Stomach (tissue), 9 donors: ENCODE results near the gene SH3PXD2A. TPM values are rescaled to one million over a fixed set of nuclear protein-coding genes. Genes with fewer than 3 reads are reported as not detected.
"Not testable (repeated sequence)": the region's sequence is repeated elsewhere in the genome, so short reads cannot be mapped to it uniquely, and the experiment has no call there.

Source experiments
- DNase-seq, 2 donors: peaks; one replicate each; pipeline versions ENCODE4 v3.0.0 to v3.0.0-alpha.2; 2013 to 2019
- H3K27ac ChIP-seq, 5 donors: fragments of 200-600 bp in 4 of 5; sonication (generic) in 4 of 5; one replicate each; pipeline ENCODE4 v1.5.1; 2013 to 2019; ENCODE audit warnings: mild to moderate bottlenecking in 1 of 5, moderate library complexity in 1 of 5
- H3K27me3 ChIP-seq, 3 donors: fragments of 200-600 bp; sonication (generic); one replicate each; pipeline ENCODE4 v1.5.1; 2017 to 2019; ENCODE audit warnings: mixed run types in 1 of 3
- H3K36me3 ChIP-seq, 4 donors: fragments of 200-600 bp; sonication (generic); 1 replicate in 3 of 4; 2 replicates in 1 of 4; pipeline ENCODE4 v1.5.1; 2016 to 2019
- H3K4me1 ChIP-seq, 4 donors: fragments of 200-600 bp; sonication (generic); one replicate each; pipeline ENCODE4 v1.5.1; 2016 to 2019
- H3K4me3 ChIP-seq, 4 donors: fragments of 200-600 bp; sonication (generic) in 3 of 4; one replicate each; pipeline ENCODE4 v1.5.1; 2016 to 2019; ENCODE audit warnings: mild to moderate bottlenecking in 1 of 4
- H3K9me3 ChIP-seq, 4 donors: fragments of 200-600 bp; sonication (generic); one replicate each; pipeline ENCODE4 v1.5.1; 2016 to 2019
- EP300 ChIP-seq: sonication (generic); formaldehyde crosslinking; IDR thresholded peaks from one replicate; pipeline ENCODE4 v1.6.1; 2017; ENCODE audit warnings: antibody characterized with exemption
- POLR2A ChIP-seq, 4 donors: fragments of 450-650 bp; IDR thresholded peaks; one replicate each; pipeline ENCODE4 v1.6.1; 2016; ENCODE audit warnings: antibody characterized with exemption in 4 of 4, control low read depth in 2 of 4, mild to moderate bottlenecking in 1 of 4, moderate library complexity in 1 of 4
- POLR2AphosphoS5 ChIP-seq, 3 donors: sonication (generic); formaldehyde crosslinking; IDR thresholded peaks; one replicate each; pipeline ENCODE4 v1.6.1; 2016; ENCODE audit warnings: antibody characterized with exemption in 3 of 3
- WGBS, 5 donors: extraction: QIAGEN DNeasy Blood & Tissue Kit in 3 of 5; methylation state at CpG; one replicate each; pipeline versions ENCODE4 v1.1.5 to v1.1.7; 2013 to 2018; 5-methylcytosine and 5-hydroxymethylcytosine counted together
- intact Hi-C: fragments of 100-400 bp; cut with DNase I; formaldehyde crosslinking; loops from one replicate; pipeline ENCODE4 v1.15.1; 2023; ENCODE audit warnings: low total_unique reads
- polyA plus RNA-seq, 3 donors: library from polyadenylated mRNA; stranded (reverse); fragments of 200-250 nt; gene quantifications; one replicate each; pipeline ENCODE4 v1.2.3, GENCODE V29; 2013
- total RNA-seq, 5 donors: library from RNA; depleted of rRNA; stranded (reverse); fragments of >200 nt; gene quantifications; one replicate each; pipeline versions ENCODE4 v1.1.0 to v1.2.3, GENCODE V29; 2014 to 2016
- TF ChIP-seq, protein P1 (sequence below), 7 experiments: fragments of 450-650 bp in 4 of 7; fragments of 200-600 bp in 3 of 7; sonication (generic) in 3 of 7; IDR thresholded peaks; one replicate each; pipeline ENCODE4 v1.5.1; 2016 to 2019; ENCODE audit warnings: antibody characterized with exemption in 7 of 7, control low read depth in 2 of 7, mild to moderate bottlenecking in 1 of 7
- donor health status: healthy with polysubstance abuse.
- donor health status: Bipolar disorder and iron deficiency.
- donor health status: healthy.

The SH3PXD2A gene
- total and polyA plus RNA-seq, 8 donors: 12.8 to 51.6 (median 24.0) TPM

DNA sequence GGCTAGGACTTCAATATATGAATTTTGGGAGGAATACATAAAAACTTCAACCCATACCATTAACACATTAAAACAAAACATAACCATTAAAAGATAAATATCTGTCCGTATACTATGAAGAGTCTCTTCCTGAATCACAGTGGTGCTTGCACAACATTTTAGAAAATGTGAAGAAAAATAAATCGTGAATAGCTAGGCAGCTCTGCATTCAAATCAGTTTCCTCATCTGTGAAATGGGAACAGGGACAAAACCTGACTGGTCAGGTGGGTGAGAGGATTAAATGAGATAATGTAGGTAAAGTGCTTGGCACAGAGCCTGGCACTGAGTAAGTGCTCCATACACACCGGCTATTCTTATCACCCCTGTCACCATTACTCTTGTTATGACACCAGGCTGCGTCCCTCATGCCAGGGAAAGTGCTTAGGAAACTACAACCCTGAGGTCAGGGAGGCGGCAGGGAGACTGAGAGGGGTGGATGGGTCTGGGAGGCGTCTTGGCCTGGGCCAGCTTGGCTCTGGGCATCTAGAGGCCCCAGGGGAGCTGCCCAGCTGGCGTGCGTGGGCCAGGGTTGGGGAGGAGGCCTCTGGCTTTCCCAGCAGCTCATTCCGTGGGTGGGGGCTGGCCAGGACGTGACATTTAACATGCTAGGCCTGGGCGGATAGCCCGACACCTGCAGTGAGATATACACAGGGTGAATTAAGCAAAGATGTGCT lies 78.3 kb downstream of the SH3PXD2A start:
- TF ChIP-seq POLR2A (IDR thresholded peaks at IDR 0.05): no peak
- no peak for TF ChIP-seq POLR2AphosphoS5 (IDR thresholded peaks at IDR 0.05)
- no peak for TF ChIP-seq EP300
- TF ChIP-seq, protein P1, sequence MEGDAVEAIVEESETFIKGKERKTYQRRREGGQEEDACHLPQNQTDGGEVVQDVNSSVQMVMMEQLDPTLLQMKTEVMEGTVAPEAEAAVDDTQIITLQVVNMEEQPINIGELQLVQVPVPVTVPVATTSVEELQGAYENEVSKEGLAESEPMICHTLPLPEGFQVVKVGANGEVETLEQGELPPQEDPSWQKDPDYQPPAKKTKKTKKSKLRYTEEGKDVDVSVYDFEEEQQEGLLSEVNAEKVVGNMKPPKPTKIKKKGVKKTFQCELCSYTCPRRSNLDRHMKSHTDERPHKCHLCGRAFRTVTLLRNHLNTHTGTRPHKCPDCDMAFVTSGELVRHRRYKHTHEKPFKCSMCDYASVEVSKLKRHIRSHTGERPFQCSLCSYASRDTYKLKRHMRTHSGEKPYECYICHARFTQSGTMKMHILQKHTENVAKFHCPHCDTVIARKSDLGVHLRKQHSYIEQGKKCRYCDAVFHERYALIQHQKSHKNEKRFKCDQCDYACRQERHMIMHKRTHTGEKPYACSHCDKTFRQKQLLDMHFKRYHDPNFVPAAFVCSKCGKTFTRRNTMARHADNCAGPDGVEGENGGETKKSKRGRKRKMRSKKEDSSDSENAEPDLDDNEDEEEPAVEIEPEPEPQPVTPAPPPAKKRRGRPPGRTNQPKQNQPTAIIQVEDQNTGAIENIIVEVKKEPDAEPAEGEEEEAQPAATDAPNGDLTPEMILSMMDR (IDR thresholded peaks at IDR 0.05): no peak
- H3K27me3 ChIP-seq: no peaks in the 10 kb centered on the region
- no peak overlapping the region for H3K27ac ChIP-seq
- no peak for DNase-seq
- 37 to 70% (median 61%) methylated on average over 10 to 12 of the region's 12 CpGs for WGBS, 5 donors
- H3K36me3 ChIP-seq: no peaks in the 10 kb centered on the region
- no peak overlapping the region for H3K4me3 ChIP-seq
- H3K4me1 ChIP-seq: peaks cover 25 to 46% (median 43%) of the 10 kb centered on the region in 4 donors
- H3K9me3 ChIP-seq: no peaks in the 10 kb centered on the region
- intact Hi-C loops: no loop called here

DNA sequence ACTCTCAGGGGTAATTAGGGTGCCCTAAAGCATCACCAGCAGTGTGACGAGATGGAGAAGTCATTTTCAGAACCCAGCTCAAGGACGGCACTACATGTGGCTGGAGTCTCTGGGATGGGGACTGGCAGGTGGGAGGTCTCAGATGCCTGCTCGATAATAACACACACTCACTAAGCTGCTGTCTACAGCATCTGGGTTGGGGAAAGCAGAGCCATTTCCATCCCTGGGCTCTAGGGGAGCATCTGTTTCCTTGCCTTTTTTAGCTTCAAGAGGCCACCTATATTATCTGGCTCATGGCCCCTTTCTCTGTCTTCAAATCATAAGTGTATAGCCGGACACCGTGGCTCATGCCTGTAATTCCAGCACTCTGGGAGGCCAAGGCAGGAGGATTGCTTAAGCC lies 79.6 kb downstream of the SH3PXD2A start:
- WGBS, 5 donors: 93 to 100% (median 94%) methylated on average over 5 of the region's 5 CpGs
- Histone ChIP-seq H3K4me1 (peaks cover 28 to 51% (median 44%) of the 10 kb centered on the region in 4 donors), H3K9me3 (no peaks in the 10 kb centered on the region), H3K27me3 (no peaks in the 10 kb centered on the region), H3K27ac (no peak overlapping the region), H3K4me3 (no peak overlapping the region), H3K36me3 (no peaks in the 10 kb centered on the region)
- DNase-seq: no peak
- TF ChIP-seq EP300 (no peak), POLR2AphosphoS5 (IDR thresholded peaks at IDR 0.05) (no peak), POLR2A (IDR thresholded peaks at IDR 0.05) (no peak)
- TF ChIP-seq, protein P1 (IDR thresholded peaks at IDR 0.05): no peak
- intact Hi-C loops: no loop called here

DNA sequence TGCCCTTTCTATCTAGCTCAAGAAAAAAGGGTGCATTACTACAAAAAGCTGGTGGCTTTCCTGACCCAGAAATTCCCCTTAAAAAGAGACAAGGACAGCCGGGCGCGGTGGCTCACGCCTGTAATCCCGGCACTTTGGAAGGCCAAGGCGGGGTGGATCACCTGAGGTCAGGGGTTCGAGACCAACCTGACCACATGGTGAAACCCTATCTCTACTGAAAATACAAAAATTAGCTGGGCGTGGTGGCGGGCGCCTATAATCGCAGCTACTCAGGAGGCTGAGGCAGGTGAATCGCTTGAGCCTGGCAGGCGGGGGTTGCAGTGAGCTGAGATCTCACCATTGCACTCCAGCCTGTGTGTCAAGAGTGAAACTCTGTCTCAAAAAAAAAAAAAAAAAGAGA lies 82.5 kb downstream of the SH3PXD2A start:
- H3K36me3 ChIP-seq, DNase-seq, H3K9me3 ChIP-seq, H3K27me3 ChIP-seq, intact Hi-C loops: not testable (repeated sequence)
- WGBS, 5 donors: 28 to 60% (median 44%) methylated on average over 13 of the region's 13 CpGs
- Histone ChIP-seq H3K4me1 (peaks cover 19 to 30% (median 25%) of the 10 kb centered on the region in 4 donors), H3K27ac (peak overlapping the region; percentile 67 to 87 (median 79)), H3K4me3 (peak overlapping the region; percentile 36 to 52 (median 42))

DNA sequence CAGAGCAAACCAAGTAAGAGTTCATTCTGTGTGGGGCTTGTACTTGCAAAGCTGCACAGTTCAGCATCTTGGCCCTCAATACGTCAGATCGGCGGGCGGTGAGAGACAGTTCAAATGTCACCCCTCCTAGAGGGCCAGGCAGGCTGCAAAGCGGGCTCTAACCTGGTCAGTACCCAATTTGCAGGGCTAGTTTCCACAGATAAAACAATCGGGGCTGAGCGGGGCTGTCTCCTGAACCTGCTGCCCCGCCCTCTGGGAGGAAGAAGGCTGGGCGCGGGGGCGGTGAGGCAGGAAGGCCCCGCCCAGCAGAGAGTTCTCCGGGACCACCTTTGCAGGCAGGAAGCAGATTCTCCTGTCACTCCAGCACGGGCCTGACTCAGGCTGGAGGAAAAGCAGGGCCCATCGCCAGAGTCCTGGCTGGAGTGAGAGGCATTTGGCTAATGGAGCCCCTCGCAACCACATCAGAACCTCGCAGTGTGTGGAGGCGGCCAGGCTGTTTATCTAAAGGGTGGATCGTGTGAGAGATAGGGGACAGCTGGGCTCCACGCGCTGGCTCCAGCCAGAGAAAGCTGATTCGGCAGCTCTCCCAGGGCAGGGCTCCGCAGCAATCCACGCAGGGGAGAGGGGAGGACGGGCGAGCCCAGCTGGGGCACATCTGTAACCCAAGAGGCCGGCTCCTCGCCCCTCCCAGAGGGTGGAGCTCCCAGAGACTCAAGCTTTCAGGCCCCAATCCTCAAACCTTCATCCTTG lies 83.1 kb downstream of the SH3PXD2A start:
- TF ChIP-seq, protein P1 (IDR thresholded peaks at IDR 0.05): no peak
- TF ChIP-seq POLR2AphosphoS5 (IDR thresholded peaks at IDR 0.05) (peak in 2 of 3 donors; percentile 62 to 79), POLR2A (IDR thresholded peaks at IDR 0.05) (no peak)
- Histone ChIP-seq H3K9me3 (no peaks in the 10 kb centered on the region), H3K27ac (peak overlapping the region; percentile 67 to 87 (median 79)), H3K4me1 (peaks cover 16 to 26% (median 20%) of the 10 kb centered on the region in 4 donors), H3K27me3 (no peaks in the 10 kb centered on the region), H3K36me3 (no peaks in the 10 kb centered on the region), H3K4me3 (peak overlapping the region; percentile 36 to 52 (median 42))
- 0 to 4% (median 2%) methylated on average over 17 to 28 of the region's 28 CpGs for WGBS, 5 donors
- intact Hi-C loops: no loop called here
- peak; percentile 75 to 95 for DNase-seq
